Activated CD4-positive, alpha-beta T cell treated with anti-CD3 and anti-CD28 coated beads, Interleukin-2, Interleukin-4, amounts not matched to agents 100 ng/mL and 50 ng/mL, durations not matched to agents 16 hours and 8 hours (primary cell): ENCODE results near the gene CACNA1E.

ENCODE experiments used
- DNase-seq: peaks from one replicate; pipeline ENCODE4 v3.0.0-alpha.2; 2020; ENCODE audit warnings: low spot score

CACNA1E gene

DNA sequence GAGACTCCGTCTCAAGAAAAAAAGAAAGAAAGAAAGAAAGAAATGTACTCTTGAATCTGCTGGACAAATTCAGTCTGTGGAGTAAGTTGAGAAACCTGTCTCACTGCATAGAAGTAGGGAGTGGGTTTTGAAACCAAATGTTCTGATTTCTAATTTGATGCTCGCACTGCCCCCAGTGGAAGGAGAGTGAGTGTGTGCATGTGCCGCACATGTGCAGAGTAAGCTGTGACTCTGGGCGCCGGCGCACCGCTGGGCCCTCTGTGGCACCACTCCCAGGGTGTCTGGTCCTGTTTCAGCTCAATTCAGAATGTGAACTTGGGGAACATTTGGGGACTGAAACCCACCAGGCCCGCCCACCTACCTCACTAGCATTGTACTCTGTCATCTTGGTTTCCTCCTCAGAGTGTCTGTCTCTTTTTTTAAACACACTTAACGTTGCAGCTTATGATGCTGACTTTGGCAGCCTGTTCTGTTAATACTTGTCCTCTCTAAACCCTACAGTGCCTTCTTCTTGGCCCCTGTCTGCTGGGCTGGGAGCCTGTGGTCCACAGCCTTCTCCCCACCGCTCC, 104.6 kb downstream of the CACNA1E start:
- no peak for DNase-seq

- no peak for DNase-seq
Observed at GRCh38 chr1:181588631-181589030, 105.3 kb downstream of the CACNA1E start.

- DNase-seq: no peak
Observed at GRCh38 chr1:181592255-181592859, 109.0 kb downstream of the CACNA1E start.

- no peak for DNase-seq
Observed at GRCh38 chr1:181593042-181593441, 109.7 kb downstream of the CACNA1E start.

DNA sequence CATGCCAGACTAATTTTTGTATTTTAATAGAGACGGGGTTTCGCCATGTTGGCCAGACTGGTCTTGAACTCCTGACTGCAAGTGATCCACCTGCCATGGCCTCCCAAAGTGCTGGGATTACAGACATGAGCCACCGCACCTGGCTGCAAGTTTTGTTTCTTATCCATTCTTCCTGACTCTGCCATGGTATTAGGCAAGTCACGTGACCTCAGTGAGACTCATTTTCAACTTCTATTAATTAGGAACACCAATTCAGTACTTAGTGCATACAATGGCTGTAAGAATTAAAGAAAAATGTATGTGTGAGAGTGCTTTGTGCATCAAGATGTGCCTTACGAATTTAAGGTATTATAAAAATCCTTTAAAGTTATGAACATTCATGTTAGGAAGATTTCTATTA, 111.2 kb downstream of the CACNA1E start:
- no peak for DNase-seq

DNA sequence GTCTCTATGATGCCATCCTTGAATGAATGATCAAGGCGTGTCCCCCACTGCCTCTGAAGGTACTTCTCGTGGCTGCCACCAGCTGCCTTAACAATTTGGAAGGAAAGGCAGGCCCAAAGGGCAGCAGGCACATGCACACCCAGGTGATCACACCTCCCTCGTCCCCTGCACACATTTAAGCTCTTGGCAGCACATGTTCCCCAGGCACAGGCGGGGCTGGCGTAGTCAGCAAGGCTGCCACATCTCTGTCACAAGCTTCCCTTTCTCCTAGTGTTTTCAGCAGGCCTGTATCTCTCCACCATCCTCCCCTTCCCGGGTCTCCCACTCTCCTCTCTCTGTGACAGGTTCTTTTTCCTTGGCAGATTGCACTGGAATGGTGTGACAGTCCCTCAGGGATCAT, 111.9 kb downstream of the CACNA1E start:
- DNase-seq: no peak

- no peak for DNase-seq
Observed at GRCh38 chr1:181601186-181601950, 118.1 kb downstream of the CACNA1E start.

GRCh38 chr1:181603735-181604410, 120.6 kb downstream of the CACNA1E start:
- no peak for DNase-seq

DNA sequence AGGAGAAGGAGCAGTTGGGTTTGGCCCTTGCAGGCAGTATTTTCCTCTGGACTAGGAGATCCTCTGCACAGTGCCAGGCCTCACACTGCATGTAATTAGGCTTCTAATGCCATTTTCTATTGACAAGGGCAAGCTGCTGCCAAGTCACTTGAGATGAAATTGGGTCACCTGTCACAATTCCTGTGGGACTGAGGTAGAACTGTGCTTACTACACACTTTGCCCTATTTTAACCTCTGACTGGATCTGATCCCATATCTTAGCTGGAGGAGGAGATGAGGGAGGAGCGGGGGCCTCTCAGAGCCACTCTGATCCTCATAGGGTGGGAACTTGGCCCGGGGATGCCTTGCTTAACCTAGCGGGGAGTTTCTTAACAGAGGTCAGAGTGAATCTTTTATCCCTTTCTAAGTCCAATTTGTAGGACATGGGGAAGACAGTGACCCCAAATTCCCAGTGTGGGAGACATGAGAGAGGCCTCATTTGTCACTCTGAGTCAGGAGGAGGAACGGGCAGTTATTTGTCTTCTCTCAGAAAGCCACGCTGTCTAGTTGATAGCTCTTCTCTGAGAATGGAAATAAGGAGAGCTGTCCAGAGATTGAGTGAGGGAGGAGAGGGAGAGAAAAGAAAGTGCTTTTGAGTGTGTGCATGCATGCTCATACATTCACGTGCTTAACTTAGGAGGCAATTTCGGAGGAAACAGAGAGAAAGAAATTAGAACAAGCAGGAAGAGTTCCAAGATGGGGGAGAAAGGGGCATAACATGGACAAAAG, 121.3 kb downstream of the CACNA1E start:
- DNase-seq: no peak

- no peak for DNase-seq
Observed at GRCh38 chr1:181607524-181607923, 124.2 kb downstream of the CACNA1E start.

- no peak for DNase-seq
Observed at GRCh38 chr1:181608386-181608785, 125.1 kb downstream of the CACNA1E start.

- no peak for DNase-seq
Observed at GRCh38 chr1:181608948-181609347, 125.6 kb downstream of the CACNA1E start.

DNA sequence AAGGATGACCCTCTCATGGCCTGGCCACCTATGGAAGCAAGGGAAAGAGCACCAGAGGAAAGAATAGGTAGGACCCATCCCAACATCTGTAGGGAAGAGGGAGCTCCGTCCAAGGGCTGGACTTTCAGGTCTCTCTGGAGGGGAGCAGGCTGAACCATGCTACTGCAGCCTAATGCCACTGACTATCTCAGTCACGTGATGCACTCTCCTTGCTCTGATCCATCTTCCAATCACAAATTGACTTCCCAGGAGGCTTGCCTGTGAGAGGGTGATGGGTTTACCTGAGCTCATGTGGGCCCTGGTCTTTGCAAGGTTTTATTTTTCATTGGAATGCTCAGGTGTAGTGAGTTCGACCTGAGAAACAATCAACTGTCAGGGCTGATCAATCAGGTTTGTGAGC, 128.8 kb downstream of the CACNA1E start:
- DNase-seq: no peak

DNA sequence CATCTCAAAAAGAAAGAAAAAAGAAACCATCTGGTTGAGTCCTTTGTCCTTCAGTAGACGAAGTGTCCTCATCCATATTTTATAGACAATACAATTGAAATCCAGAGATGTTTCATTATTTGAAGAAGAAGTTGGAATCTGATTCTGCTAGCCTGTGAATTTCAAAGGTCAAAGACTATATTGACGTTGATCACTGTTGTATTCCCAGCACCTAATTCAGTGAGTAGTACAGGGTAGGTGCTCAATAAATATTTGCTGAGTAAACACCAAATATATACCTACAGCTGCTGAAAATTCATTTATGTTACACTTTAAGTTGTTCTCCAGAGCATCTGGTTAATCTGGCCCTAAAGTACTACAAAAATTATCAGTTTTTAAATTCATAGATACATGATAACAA, 135.2 kb downstream of the CACNA1E start:
- no peak for DNase-seq

GRCh38 chr1:181620183-181620582, 136.9 kb downstream of the CACNA1E start:
- DNase-seq: no peak

- DNase-seq: no peak
Observed at GRCh38 chr1:181623850-181624249, 140.5 kb downstream of the CACNA1E start.

- no peak for DNase-seq
Observed at GRCh38 chr1:181626279-181626938, 143.1 kb downstream of the CACNA1E start.

- DNase-seq: no peak
Observed at GRCh38 chr1:181630398-181630797, 147.1 kb downstream of the CACNA1E start.

- no peak for DNase-seq
Observed at GRCh38 chr1:181630838-181631237, 147.5 kb downstream of the CACNA1E start.

GRCh38 chr1:181632492-181632891, 149.2 kb downstream of the CACNA1E start:
- DNase-seq: no peak

- DNase-seq: no peak
Observed at GRCh38 chr1:181632960-181633359, 149.6 kb downstream of the CACNA1E start.

DNA sequence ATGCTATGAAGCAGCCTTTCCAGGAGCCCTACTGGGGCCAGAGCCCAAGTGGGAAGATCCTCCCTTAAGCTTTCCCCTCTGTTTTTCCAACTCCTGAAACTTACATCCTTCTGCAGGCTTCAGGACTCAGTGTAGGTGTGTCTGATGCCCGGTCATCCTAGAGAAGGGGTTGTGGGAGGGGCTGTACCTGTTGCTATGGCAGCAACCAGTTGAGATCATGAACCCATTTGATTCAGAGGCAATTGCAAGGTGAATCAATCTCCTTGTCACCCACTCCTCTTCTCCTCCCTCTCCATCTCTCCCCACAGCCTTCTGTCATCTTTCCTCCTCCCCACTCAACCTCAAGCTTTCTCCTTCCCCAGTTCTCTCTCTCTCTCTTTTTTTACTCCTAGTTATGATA, 151.8 kb downstream of the CACNA1E start:
- DNase-seq: no peak
